ENCODE measurements around the gene DNAJB7.
"Not testable (repeated sequence)": the region's sequence is repeated elsewhere in the genome, so short reads cannot be mapped to it uniquely, and the experiment has no call there.

DNAJB7 gene

DNA sequence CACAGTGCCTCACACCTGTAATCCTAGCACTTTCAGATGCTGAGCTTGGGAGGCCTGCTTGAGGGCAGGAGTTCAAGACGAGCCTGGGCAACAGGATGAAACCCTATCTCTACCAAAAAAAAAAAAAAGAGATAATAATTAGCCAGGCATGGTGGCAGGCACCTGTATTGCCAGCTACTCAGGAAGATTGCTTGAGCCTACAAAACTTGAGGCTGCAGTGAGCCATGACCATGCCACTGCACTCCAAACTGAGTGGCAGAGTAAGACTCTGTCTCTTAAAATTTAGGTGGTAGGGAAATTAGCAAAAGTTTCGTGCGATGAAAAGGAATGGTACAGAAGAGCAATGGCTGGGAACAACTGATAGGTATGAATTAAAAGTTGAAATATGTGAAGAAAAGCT is 23.4 kb downstream of the DNAJB7 start:
- no peak for DNase-seq

DNA sequence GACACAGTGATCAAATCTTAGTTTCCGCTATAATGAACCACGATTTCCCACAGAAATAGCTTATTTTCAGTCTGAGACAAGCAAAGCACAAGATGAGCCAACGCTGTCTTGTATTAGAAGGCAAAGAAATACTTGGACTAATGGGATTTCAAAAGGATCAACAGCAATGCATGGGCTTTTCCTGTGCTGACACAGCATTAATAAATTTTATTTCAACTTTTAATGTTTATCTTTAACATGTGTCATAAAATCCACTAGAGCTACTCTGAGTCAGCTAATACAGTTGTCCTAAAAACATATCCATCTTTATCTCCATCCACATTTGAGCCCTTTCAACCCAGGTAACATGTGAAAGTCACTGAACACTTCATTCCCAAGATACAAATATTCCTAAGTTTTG is 27.3 kb downstream of the DNAJB7 start:
- no peak for DNase-seq

DNA sequence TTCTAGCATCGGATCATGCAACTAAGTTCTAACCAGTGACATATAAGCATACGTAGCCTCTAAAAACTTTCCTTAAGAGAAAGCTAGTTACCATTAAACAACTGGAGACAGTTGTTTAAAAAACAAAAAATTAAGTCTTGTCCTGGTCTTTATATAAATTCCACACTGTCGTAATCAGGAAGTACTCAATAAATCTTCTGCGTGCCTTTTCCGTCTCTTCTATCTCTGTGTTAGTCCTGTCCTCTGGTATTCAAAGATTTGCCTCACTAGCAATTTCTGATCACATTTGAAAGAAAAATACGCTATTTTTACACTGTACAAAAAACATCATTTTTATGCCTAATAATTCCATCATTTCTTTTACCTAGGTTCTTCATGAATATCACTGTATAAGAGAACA is 32.8 kb downstream of the DNAJB7 start:
- DNase-seq, result no peak

DNA sequence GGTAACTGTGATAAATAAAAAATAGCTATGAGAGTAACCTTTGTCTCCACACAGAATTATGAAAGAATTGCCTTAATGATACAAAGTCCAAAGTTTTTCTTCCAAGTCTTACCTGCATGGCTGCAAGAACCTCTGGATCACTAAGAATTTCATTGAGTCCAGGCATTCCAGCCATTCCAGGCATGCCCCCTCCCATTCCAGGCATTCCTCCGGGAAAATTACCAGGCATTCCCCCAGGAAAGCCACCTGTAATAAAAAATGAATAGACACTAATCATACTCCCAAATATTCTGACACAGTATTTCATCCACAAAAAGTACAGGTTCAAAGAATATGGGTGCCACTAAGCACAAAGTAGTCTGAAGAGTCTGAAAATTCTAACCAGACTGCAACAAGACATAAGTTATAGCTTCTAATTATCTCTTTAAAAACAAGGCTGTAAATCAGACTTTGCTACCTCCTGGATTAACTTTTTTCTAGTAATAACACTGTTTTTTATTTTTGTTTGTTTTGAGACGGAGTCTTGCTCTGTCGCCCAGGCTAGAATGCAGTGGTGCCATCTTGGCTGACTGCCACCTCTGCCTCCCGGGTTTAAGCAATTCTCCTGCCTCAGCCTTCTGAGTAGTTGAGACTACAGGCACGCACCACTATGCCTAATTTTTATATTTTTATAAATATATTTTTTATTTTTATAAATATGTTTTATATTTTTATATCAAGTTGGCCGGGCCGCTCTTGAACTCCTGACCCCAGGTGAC is 34.8 kb downstream of the DNAJB7 start:
- no peak for DNase-seq

DNA sequence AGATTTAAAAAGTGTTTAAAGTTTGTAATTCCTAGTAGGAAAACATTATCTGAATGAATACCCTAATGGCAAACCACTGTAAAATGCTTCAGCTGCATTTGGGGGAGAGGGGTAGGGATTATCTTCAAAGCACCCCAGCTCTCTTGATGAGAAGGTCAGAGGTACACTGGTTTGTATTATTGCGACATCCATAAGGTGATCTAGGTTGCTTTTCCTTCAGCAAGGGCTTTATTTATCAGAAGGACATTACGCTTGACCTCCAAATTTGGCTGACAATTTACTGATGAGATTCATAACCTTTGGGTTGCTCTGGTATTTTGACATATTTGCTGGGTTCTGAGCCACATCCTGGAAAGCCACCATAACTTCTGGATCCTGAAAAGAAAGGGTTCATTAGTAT is 35.6 kb downstream of the DNAJB7 start:
- not testable (repeated sequence) for DNase-seq

DNA sequence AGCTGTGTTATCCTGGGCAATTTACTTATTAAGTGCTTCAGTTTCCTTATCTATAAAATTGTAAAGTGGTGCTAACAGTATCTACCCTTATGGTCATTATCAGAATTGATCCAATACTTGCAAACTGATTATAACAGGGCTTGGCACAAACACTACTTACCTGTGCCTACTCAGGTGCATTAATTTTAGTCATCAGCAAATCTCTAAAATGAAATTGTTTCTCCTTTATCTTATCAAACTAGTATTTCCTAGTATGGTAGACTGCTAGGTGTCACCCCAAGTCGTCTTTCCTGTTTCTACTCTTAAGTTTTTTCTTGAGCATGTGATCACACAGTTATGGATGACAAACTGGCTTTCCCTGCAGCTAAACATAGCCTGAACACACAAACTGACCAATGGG is 38.5 kb downstream of the DNAJB7 start:
- no peak for DNase-seq

DNA sequence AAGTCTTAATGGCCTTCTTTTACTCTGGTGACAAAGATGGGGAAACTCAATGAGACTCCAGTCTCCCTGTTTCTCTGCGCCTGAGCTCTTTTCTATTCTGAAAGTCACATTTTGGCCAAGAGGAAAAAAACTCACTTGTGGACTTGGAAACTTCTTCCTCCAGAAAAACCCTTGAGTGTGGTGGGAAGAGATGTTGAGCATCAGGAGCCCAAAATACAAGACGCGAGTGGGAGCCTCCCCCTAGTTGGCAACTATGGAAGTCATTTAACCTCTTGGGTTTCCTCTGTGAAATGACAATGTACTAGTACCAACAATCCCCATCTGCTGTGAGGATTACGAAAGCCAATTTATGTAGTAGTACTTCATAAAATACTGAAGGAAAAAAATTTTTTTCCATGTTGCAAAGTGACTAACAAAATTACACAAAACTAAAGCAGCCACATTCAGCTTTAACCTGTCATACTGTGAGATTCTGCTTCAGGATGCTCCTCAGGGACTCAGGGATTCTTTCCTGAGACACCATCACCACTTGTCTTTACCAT is 42.2 kb downstream of the DNAJB7 start:
- no peak for DNase-seq

DNA sequence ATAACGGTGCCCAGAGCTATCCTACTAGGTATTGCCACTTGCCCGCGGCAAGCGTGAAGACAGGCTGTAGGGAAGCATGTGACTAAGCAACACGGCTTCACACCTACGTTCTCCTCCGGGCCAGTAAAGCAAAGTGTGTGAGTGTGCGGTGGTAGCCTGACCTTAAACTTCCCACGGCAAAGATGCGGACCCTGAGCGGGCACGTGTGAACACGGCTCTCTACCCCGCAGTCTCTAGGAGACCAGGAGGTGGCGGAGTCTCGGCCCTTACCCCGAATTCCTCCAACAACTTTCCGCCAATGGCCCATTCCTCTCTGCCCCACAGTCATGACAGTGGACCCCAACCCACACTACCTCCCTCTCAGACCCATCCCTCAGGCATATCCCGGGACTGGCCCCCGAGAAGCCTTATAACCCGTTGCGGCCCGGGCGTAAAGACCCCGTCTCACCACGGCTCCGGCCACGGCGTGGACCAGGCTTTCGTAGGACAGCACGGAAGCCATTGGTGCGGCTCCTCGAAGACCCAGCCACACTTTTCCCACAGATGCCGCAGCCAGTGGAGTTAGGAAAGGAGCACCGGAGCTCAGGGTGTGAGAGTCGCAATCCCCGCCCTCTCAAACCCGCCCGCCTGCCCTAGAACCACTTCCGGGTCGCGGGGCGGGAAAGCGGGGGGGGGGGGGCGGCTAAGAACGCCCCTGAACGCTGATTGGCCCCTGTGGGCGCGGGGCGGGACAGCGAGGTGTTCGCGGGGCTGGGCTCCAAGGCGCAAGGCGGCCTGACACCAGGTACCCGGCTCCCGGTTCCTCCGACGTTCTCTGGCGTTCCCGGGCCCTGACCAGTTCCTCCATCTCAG is 42.9 kb downstream of the DNAJB7 start, which contains the start of gene SLC25A17:
Gene SLC25A17 (minus strand): TSS at position 600 of the 852 bp plus-strand sequence. CDS start 98 bp downstream, at position 502.
- peak; percentile 78 to 84 for DNase-seq

DNA sequence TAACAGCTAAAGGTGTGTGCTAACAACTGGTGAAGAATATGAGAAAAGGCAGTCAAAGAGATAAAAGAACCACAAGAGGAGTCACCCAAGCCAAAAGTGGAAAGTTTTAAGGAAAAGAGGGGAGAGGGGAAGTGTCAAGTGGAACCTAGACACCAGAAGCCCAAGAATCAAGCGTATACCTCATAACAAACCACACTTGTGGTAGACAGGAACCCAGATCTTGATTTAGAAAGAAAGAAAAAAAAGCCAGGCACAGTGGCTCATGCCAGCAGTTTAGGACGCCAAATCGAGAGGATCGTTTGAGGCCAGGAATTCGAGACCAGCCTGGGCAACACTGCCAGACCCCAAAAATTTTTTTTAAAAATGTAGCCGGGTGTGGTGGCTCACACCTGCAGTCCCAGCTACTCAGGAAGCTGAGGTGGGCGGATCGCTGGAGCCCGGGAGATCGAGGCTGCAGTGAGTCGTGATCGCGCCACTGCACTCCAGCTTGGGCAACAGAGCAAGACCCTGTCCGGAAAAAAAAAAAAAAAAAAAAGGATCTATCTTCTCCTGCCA is 43.6 kb downstream of the DNAJB7 start:
- no peak for DNase-seq

DNA sequence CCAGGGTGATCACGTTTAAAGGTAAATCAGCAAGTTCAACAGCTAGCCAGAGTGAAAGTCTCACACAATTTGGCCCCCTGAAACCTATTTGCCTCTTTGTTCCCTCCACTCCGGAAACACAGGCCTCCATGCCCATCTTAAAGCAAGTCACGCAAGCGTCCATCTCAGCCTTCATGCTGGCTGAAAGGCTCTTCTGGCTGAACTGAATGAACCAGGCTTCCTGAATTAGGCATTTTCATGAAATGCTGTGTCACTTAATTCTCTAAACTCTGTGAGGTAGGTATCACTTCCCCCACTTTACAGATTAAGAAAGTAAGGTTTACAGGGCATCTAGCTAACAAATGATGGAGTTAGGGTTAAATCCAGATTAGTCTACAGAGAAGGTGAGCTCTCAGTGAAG is 44.2 kb downstream of the DNAJB7 start:
- no peak for DNase-seq

DNA sequence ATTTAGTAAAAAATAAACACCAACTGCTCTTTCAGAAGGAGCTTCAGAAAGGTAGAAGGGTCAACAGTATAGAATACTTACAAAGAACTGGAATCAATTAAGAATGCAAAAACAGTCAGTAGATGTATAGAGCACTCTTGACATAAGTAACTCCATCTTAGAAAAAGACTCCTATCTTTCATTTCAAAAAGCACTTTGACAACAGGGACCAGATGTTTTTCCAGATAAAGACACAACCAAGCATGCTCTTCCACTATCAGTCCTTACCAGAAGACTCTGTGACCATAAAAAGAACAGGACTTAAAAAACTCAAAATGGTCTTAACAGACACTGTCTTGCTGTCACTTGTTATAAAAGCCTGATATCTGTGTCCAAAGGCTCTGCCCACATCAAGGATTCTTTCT is 48.0 kb downstream of the DNAJB7 start:
- DNase-seq, result no peak
